Urothelium cell line (cell line): ENCODE data around the gene RTN4RL2.

ENCODE experiments used
- DNase-seq: peaks from one replicate; pipeline ENCODE4 v3.0.0; 2011; ENCODE audit warnings: low spot score, mixed read lengths
- FAIRE-seq: peaks from 2 replicates; lab custom pipeline; 2011; peaks lifted over from hg19 to GRCh38; lab: Jason Lieb, UNC

The RTN4RL2 gene

DNA sequence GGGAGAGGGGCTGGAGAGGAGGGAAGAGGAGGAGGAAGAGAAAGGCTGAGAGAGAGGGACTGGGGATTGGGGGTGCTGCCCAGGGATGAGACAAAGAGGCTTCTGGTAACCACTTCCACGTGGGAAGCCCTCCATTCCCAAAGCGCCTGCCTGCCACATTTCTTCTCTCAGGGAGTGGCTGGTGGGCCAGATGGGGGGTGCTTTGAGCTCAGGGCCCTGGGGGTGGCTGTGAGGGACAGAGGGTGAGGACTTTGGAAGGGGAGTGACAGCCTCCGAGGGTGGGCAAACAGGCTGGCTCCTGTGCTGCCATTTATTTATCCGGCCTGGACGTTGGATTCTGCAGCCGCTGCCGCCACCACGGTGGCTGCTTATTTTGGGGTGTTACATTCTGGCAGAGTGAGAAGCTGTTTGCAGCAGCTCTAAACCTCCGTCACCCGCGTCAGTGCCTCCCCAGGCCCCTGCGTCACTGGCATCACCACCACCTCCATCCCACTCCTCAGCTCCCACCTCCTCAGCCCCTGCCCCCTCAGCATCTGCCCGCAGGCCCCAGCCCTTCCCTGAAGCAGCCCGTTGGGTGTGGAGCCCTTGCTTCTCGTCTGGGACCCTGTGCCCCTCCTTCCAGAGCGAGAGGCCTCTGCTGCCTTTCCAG lies 1.6 kb downstream of the RTN4RL2 start:
- FAIRE-seq (no peak), DNase-seq (no peak)

DNA sequence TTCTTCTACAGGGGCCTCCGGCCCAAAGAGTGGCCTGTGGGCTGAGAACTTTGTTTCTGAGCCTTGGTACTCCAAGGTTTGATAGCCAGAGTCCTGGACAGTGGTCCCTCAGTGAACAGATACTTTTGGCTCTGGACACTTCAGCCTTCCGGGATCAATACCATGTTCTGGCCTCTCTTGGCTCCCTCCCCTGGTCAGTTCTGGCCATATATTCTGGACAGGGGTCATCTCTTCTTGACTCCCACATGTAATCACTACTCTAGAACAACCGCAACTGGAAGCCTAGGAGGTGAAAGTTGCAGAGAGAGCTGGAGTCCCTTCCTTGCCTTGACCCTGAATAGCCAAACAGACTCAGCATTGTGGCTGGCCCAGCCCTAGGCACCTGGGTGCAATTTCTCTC lies 2.3 kb downstream of the RTN4RL2 start:
- FAIRE-seq (no peak), DNase-seq (no peak)

DNA sequence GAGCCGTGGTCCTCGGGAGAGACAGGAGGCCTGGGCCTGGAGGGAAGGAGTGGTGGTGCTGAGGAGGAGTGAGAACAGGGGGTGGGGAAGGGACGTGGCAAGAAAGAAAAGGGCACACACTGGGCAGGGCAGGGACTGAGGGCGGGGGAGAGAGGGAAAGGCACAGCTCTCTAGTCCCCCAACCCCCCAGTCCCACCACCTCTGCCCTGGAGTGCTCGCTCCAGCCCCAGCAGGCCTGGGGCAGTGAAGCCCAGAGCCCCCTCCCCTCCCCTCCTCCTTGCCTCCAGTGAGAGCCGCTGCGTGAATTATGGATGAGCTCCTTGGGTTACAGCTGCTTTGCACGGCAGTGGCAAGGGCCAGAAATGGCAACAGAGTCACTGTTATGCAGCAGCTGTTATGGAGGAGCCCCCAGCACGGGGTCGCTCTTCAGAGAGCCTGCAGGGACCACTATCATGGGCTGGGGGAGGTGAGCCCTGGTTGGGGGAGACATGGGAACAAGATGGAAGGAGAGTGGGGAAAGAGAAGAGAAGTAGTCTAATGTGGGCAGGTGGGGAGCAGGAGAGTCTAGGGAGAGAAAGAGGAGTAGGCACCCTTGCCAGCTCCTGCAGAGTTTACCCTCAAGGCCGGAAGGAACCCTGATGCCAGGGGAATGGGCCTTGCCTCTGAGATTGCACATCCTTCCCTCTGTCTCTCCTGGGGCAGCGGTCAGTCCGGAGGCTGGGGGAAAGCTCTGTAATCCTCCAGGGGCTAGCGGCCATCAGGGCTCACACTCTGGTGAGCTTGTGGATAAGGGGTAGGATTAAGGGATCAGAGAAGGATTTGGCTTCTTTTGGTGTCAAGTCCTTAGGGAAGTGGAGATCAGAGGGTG lies 3.6 kb downstream of the RTN4RL2 start:
- FAIRE-seq (no peak), DNase-seq (no peak)

DNA sequence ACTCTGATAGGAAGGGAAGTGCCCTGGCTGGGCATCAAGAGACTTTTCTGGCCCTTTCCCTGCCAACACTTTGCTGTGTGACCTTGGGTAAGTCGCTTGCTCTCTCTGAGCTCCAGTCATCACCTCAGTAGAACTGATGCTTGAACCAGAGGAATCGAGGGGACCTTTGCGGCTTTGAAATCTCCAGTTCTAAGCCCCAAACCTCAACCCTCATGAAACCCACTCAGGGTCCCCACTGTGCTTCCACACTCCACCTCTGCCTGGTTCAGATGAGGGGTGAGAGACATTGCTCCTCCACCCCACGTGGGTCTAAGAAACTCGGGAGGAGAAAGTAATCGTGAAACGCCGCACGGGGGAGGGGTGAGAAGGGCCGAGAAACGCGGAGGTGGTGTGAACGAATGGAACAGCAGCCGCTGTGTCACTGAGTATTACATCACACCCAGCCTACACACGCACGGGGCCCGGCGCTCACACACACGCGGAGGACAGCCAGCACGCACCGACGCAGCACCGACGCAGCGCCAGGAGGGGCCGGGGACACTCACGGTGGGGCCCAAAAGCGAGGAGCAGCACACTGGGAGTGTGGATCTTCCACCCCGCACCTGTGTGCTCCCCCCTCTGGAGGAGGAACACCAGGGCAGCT lies 4.3 kb downstream of the RTN4RL2 start:
- no peak for DNase-seq
- no peak for FAIRE-seq

DNA sequence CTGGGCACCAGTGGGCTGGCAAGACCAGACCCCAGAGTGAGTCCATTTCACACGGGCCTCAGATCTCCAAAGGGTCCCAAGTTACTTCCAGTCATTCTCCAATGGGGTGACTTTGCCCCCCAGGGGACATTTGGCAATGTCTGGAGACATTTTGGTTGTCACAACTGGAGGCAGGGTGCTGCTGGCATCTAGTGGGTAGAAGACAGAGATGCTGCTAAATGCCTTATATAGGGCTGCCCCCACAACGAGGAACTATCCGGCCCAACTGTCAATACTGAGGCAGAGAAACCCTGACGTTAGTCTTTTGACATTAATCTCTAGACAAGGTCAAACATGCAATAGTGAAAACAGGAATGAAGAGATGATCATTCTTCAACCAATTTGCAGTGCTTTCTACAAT lies 6.4 kb downstream of the RTN4RL2 start:
- FAIRE-seq (no peak), DNase-seq (no peak)

DNA sequence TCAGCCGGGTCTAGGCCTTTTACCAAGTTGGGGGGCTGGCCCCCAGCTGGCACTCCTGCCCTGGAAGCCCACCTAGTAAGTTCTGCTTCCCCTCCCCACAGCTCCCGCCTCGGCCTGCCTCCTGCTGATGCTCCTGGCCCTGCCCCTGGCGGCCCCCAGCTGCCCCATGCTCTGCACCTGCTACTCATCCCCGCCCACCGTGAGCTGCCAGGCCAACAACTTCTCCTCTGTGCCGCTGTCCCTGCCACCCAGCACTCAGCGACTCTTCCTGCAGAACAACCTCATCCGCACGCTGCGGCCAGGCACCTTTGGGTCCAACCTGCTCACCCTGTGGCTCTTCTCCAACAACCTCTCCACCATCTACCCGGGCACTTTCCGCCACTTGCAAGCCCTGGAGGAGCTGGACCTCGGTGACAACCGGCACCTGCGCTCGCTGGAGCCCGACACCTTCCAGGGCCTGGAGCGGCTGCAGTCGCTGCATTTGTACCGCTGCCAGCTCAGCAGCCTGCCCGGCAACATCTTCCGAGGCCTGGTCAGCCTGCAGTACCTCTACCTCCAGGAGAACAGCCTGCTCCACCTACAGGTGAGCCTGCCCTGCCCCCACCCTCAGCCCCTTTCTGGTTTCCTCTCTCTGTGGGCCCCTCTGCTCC lies 7.3 kb downstream of the RTN4RL2 start:
- DNase-seq: no peak

DNA sequence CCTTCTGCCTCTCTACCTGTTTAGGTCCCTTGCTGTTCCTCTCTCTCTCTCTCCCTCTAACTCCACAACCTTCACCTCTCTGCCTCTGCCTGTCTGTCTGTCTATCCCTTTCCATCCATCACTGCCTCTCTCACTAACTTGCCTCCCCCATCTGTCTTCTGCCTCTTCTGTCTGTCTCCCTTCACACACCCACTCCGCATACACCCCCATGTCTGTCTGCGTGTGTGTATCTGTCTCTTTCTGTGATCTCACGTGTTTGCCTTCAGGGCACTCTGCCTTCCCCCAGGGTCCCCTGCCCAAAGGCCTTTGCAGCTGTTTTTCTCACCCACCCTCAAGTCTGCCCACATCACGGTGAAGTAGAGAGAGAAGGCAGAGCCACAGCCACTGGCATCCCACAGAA lies 7.9 kb downstream of the RTN4RL2 start:
- DNase-seq (no peak), FAIRE-seq (peak; percentile 5)

More for the DNA sequence above, 7.3 kb downstream of the RTN4RL2 start:
- FAIRE-seq: no peak

DNA sequence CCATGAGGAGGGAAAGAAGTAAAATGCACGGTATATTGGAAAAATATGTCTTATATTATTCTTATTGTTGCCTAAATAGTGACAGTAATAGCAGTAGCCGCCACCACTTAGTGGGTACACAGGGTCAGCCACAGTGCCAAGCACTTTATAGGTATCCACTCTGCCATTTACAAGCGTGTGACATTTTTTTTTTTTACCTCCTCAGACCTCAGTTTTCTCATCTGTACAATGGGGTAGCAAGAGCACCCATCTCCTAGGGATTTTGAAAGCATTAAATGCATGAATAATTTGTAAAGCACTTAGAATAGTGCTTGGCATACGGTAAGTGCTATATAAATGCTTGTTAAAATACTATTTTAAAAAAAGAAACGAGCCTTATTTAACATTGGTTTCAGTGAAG lies 8.9 kb downstream of the RTN4RL2 start:
- DNase-seq: no peak

DNA sequence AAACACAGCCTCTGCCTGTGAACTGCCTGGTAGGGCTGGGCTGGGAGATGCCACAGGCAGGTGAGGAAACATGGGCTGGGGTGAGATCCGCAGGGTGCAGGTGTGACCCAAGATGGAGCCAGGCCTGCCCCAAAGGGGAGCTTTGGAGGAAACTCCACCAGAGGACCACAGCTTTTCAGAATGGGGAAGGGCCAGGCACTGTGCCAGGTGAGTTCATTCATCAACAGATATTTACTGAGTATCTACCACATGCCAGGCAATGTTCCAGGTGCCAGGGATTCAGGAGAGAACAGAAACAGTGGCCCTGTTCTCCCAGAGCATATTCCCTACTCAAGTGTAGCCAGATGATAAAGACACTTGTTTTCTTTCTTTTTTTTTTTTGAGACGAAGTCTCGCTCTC lies 11.2 kb downstream of the RTN4RL2 start:
- no peak for FAIRE-seq

More for the DNA sequence above, 8.9 kb downstream of the RTN4RL2 start:
- no peak for FAIRE-seq

DNA sequence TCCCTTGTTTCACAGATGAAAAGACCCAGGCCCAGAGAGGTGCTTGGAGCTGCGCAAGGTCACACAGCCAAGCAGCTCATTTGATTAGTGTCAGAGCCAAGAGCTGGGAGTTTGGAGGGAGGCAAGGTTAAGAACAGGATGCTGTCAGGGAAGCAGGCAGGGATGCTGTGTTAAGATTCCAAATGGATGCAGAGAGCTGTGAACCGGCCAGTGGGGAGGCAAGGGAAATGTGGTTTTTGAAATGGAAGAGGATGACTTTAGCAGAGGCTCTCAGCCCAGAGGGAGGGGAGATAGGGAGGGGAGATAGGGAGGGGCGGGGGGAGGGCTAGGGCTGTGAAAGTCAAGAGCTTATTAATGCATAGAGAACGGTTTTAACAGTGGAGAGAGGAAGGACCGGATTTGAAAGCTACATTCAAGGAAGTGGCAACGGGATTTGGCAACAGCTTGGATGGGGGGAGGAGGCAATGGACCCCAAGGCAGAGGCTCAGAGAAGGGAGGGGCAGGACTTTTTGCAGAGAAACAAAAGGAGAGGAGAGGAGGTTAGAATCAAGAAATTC lies 13.0 kb downstream of the RTN4RL2 start:
- DNase-seq: no peak
- no peak for FAIRE-seq

More for the DNA sequence above, 11.2 kb downstream of the RTN4RL2 start:
- DNase-seq: no peak

DNA sequence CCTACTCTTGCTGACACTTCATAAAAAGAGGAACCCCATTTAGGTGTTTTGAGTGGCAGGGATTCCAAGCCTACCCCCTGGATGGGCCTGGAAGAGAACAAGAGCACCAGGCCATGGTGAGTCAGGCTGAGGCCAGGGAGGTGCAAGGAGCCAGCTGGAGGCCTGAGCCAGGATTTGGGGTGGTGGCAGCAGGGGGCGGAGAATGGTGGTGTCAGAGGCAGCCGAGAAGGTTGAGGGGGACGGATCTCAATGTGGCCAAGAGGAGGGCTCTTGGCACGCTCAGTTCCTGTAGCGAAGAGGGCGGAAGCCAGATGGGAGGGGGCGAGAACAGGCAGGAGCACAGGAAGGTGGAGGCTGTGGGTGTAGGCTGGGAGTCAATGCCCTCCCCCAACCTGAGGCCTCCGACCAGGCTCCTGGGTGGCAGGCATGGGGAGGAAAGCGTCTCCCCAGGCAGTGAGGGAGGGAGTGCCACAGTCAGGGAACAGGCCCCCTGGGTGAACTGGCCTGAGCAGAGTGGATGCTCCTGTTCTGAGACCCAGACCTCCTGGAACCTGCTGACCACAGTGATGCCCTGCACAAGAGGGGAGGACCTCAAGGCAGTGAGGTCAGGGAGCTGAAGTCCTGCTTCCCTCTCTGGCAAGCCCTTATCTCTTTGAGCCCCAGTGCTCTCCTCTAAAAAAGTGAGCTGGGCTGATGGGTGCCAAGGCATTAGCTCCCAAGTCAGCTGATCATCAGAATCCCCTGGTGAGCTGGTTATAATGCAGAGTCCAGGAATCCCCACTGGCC lies 13.9 kb downstream of the RTN4RL2 start:
- FAIRE-seq (no peak), DNase-seq (no peak)

DNA sequence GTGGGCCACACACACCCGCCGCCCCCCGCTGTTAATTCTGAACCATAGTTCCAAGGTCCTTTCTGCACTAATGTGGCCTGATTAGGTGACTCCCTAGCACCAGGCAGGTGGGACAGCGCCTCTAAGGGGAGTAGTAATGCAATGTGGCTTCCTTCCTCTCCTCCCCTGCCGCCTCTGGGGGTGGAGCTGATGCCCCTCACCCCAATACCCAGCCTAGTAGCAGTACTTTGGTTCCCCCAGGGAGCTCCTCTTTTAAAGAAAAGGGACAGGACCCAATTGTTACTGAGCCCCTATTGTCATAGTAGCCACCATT lies 14.4 kb downstream of the RTN4RL2 start:
- FAIRE-seq: no peak
- no peak for DNase-seq

DNA sequence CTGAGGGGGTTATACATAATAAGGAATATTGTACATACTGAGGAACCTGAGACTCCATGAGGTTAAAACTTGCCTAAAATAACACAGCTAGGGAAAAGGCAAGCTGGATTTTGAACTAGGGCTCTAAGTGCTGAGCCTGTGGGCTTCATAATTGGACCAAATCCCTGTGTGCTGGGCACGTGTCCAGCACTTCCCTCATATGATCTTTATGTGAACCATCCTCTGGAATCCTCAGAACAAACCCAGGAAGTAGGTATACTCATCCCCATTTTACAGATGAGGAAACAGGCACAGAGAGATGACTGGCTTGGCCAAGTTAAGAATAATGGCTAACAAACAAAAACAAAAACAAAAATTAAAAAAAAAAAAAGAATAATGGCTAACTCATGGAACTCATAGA lies 14.9 kb downstream of the RTN4RL2 start:
- FAIRE-seq (no peak), DNase-seq (no peak)

DNA sequence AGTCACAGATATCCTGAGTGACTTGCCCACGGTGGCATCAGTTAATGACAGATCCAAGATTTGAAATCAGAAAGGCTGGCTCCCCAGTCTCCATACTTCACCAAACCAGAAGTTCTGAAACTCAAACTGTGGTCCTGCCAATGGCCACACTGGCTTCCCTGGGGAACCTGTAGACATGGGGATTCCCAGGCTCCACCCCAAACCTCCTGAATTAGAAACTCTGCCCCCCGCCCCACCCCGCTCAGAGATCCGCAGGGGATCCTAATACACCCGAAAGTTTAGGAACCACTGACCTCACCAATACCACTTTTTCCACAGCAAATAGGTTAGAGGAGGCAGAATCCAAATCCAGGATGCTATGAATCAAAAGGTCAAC lies 15.3 kb downstream of the RTN4RL2 start:
- DNase-seq: no peak
- FAIRE-seq: no peak

DNA sequence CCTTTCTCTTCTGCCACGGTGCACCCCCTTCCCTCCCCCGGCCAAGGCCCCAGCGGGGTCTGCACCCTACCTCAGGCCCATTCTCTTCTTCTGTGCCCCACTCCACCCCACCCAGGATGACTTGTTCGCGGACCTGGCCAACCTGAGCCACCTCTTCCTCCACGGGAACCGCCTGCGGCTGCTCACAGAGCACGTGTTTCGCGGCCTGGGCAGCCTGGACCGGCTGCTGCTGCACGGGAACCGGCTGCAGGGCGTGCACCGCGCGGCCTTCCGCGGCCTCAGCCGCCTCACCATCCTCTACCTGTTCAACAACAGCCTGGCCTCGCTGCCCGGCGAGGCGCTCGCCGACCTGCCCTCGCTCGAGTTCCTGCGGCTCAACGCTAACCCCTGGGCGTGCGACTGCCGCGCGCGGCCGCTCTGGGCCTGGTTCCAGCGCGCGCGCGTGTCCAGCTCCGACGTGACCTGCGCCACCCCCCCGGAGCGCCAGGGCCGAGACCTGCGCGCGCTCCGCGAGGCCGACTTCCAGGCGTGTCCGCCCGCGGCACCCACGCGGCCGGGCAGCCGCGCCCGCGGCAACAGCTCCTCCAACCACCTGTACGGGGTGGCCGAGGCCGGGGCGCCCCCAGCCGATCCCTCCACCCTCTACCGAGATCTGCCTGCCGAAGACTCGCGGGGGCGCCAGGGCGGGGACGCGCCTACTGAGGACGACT lies 15.9 kb downstream of the RTN4RL2 start:
- no peak for FAIRE-seq
- no peak for DNase-seq

DNA sequence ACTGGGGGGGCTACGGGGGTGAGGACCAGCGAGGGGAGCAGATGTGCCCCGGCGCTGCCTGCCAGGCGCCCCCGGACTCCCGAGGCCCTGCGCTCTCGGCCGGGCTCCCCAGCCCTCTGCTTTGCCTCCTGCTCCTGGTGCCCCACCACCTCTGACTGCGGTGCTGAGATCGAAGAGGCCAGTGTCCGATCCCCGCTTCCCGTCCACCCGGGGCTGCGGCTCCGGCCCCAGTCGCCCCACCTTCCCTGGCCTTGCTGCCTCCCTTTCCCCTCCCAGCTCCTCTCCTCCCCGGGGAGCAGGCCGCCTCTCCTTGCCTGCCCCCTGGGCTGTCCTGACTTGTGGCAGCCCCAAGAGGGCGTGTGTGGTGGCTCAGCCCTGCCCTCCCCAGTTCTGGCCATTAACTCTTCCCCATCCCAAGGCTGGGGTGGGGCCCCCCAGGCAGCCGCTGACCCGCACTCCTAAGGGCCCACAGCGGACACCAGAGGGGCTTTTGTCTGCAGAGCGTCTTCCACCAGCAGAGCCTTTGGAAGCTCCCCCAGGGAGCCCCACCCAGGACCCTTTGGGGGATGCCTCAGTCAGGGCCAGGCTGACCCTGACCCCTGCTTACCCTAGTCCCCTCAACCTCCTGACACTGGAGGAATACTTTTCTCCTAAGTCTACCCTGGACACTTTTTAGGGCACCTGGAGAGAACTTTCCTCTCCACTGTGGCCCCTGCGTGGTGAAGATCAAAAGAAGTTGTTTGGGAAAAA lies 16.6 kb downstream of the RTN4RL2 start:
- FAIRE-seq: no peak

DNA sequence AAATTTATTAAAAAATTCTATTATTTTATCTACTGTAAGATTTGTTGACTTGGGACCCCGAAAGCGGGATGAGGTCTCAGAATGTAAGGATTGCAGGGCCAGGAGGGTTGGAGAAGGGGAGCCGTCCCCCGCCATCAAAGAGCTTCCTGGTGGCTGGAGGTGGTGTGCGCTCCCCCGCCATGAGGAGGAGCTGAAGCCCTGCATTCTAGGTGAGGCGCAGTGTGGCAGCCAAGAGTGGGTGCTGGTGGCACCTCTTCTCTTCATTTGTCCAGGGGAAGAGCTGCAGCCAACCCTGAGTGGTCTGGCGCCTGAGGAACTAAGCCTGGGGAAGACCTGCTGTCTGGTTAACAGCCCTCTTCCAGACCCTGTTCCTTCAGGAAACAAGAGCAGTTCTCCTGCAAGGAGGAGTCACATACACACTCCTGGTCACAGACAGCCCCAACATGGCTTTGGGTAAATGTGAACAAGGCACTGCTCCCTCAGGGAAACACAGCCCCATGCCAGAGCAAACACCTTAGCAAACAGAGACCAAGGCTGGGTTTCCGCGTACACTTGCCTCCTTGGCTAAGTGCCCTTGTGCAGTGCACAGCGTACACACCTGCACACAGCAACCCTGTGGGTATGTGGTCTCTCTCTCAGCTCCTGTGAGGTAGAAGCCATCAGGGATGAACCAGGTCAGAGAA lies 17.3 kb downstream of the RTN4RL2 start:
- DNase-seq: no peak

More for the DNA sequence above, 16.6 kb downstream of the RTN4RL2 start:
- DNase-seq: no peak

DNA sequence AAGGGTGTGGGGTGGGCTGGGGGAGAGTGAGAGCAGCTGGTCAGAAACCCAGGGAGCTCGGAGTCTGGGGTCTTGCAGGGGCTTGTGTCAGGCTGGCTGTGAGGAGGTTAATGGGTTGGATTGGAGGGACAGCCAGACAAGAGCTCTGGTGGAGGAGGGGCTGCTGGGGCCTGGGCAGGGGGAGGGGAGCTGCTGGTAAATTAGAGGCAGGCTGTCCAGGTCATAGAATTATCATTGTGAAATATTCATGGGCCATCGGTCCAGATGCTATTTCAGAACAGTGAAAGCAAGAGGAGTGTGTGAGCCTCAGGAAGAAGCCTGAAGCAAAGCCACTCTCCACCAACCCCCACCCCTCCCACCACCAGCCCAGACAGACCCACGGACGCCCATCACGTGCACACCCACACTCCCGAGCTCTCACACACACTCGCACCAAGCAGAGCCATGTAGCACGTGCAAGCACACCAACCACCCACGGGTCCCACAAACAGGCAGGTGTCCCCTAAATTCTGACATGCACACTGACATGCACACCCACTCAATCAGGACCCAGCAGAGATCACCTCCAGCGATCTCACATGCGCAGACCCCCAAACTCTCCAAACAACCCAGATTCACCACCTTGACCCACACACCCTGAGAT lies 18.8 kb downstream of the RTN4RL2 start:
- DNase-seq (no peak), FAIRE-seq (no peak)

More for the DNA sequence above, 17.3 kb downstream of the RTN4RL2 start:
- no peak for FAIRE-seq
